H1 (cell line): ENCODE data around the gene SLIT2. TPM values are rescaled to one million over a fixed set of nuclear protein-coding genes. Genes with fewer than 3 reads are reported as not detected.

Source experiments
- CTCF ChIA-PET: fragments of 300-600 bp; sonication (Branson Sonifier 250); formaldehyde crosslinking; loops from one replicate; lab custom pipeline; 2021; ENCODE audit not compliant: partially characterized antibody; lab: Charles Lee
- POLR2A ChIA-PET: fragments of 300-600 bp; sonication (Branson Sonifier 250); formaldehyde crosslinking; loops from one replicate; lab custom pipeline; 2021; ENCODE audit warnings: inconsistent platforms; ENCODE audit not compliant: partially characterized antibody; lab: Charles Lee
- DNase-seq, 2 experiments: peaks; one replicate each; pipeline versions ENCODE4 v3.0.0 to v3.0.0-alpha.2; 2010 to 2022; ENCODE audit warnings: low spot score in 2 of 2, low read depth in 1 of 2, mixed read lengths in 1 of 2
- FAIRE-seq: peaks from 2 replicates; lab custom pipeline; 2011; peaks lifted over from hg19 to GRCh38; lab: Jason Lieb, UNC
- H2AFZ ChIP-seq: 2 replicates; pipeline ENCODE4 v1.8.1; 2012; ENCODE audit warnings: low read length, inconsistent platforms
- H2AK5ac ChIP-seq: 2 replicates; pipeline ENCODE4 v1.6.1; 2013; ENCODE audit warnings: low read depth, low read length
- H2BK120ac ChIP-seq: replicated peaks from 2 replicates; pipeline ENCODE3; 2013; ENCODE audit warnings: low read depth, low read length, inconsistent platforms
- H2BK12ac ChIP-seq: 2 replicates; pipeline ENCODE4 v1.6.1; 2013; ENCODE audit warnings: low read depth, low read length
- H2BK15ac ChIP-seq: 2 replicates; pipeline ENCODE4 v1.6.1; 2013; ENCODE audit warnings: low read length
- H2BK20ac ChIP-seq: 2 replicates; pipeline ENCODE4 v1.6.1; 2013; ENCODE audit warnings: low read length
- H2BK5ac ChIP-seq: 2 replicates; pipeline ENCODE4 v1.6.1; 2013; ENCODE audit warnings: low read depth, low read length
- H3K14ac ChIP-seq: 2 replicates; pipeline ENCODE4 v1.6.1; 2013; ENCODE audit warnings: inconsistent platforms; ENCODE audit not compliant: insufficient read length
- H3K18ac ChIP-seq: 2 replicates; pipeline ENCODE4 v1.6.1; 2013; ENCODE audit warnings: low read length; ENCODE audit errors: extremely low read depth
- H3K23ac ChIP-seq: 2 replicates; pipeline ENCODE4 v1.6.1; 2013; ENCODE audit warnings: inconsistent platforms; ENCODE audit not compliant: insufficient read length
- H3K23me2 ChIP-seq: 2 replicates; pipeline ENCODE4 v1.6.1; 2013; ENCODE audit warnings: low read depth, low read length
- H3K27ac ChIP-seq: 2 replicates; pipeline ENCODE4 v1.6.1; 2011; ENCODE audit warnings: low read depth, low read length, inconsistent platforms
- H3K27me3 ChIP-seq, 4 experiments: replicated peaks in 1 of 4; 1 replicate in 1 of 4; 2 replicates in 3 of 4; pipeline versions ENCODE4 v1.6.1 to v1.8.1; 2011 to 2013; ENCODE audit warnings: low read length in 3 of 4, mild to moderate bottlenecking in 3 of 4, inconsistent platforms in 2 of 4, mixed read lengths in 2 of 4, moderate library complexity in 1 of 4; ENCODE audit not compliant: control insufficient read depth in 3 of 4, insufficient read depth in 3 of 4; ENCODE audit errors: extremely low read depth in 1 of 4
- H3K36me3 ChIP-seq, 4 experiments: 2 replicates each; pipeline versions ENCODE4 v1.6.1 to v1.8.1; 2011 to 2013; ENCODE audit warnings: mild to moderate bottlenecking in 4 of 4, low read length in 3 of 4, moderate library complexity in 2 of 4, control low read depth in 1 of 4, inconsistent platforms in 1 of 4; ENCODE audit not compliant: insufficient read depth in 4 of 4, control insufficient read depth in 2 of 4
- H3K4ac ChIP-seq: replicated peaks from 2 replicates; pipeline ENCODE3; 2013; ENCODE audit warnings: low read length, low read depth, mixed read lengths, inconsistent platforms; ENCODE audit not compliant: insufficient read length
- H3K4me1 ChIP-seq, 4 experiments: replicated peaks in 1 of 4; 1 replicate in 1 of 4; 2 replicates in 3 of 4; pipeline versions ENCODE4 v1.6.1 to v1.8.1; 2011 to 2013; ENCODE audit warnings: low read length in 3 of 4, inconsistent platforms in 2 of 4, mixed read lengths in 1 of 4; ENCODE audit not compliant: insufficient read depth in 4 of 4, control insufficient read depth in 3 of 4
- H3K4me2 ChIP-seq, 2 experiments: 2 replicates each; pipeline versions ENCODE4 v1.6.1 to v1.8.1; 2011 to 2013; ENCODE audit warnings: low read depth in 2 of 2, low read length in 2 of 2, control low read depth in 1 of 2, inconsistent platforms in 1 of 2, mild to moderate bottlenecking in 1 of 2; ENCODE audit not compliant: insufficient read depth in 1 of 2
- H3K4me3 ChIP-seq, 4 experiments: fragments of 200-600, 300-600 bp in 1 of 4; sonication (generic), shearing (Covaris generic), sonication (Bioruptor Twin) in 1 of 4; 2 replicates each; pipeline versions ENCODE4 v1.5.1 to v1.8.1; 2011 to 2016; ENCODE audit warnings: low read length in 4 of 4, low read depth in 3 of 4, control low read depth in 2 of 4, inconsistent platforms in 2 of 4, mild to moderate bottlenecking in 2 of 4, mixed read lengths in 1 of 4, moderate library complexity in 1 of 4; ENCODE audit not compliant: insufficient read depth in 2 of 4; ENCODE audit errors: extremely low read depth in 1 of 4
- H3K56ac ChIP-seq: replicated peaks from 2 replicates; pipeline ENCODE3; 2013; ENCODE audit warnings: low read depth, mild to moderate bottlenecking, mixed read lengths, low read length, inconsistent platforms; ENCODE audit not compliant: insufficient read length
- H3K79me1 ChIP-seq: 2 replicates; pipeline ENCODE4 v1.6.1; 2013; ENCODE audit warnings: low read depth, low read length, control low read depth
- H3K79me2 ChIP-seq, 2 experiments: 2 replicates each; pipeline versions ENCODE4 v1.6.1 to v1.8.1; 2012 to 2013; ENCODE audit warnings: low read length in 2 of 2, mild to moderate bottlenecking in 2 of 2, inconsistent platforms in 1 of 2; ENCODE audit not compliant: insufficient read depth in 2 of 2, control insufficient read depth in 1 of 2
- H3K9ac ChIP-seq, 4 experiments: replicated peaks in 1 of 4; 1 replicate in 1 of 4; 2 replicates in 3 of 4; pipeline versions ENCODE4 v1.6.1 to v1.8.1; 2011 to 2013; ENCODE audit warnings: low read depth in 3 of 4, low read length in 3 of 4, control low read depth in 2 of 4, mild to moderate bottlenecking in 2 of 4, moderate library complexity in 2 of 4, inconsistent platforms in 1 of 4; ENCODE audit errors: extremely low read depth in 1 of 4
- H3K9me3 ChIP-seq, 2 experiments: 2 replicates each; pipeline versions ENCODE4 v1.6.1 to v1.8.1; 2012 to 2013; ENCODE audit warnings: mild to moderate bottlenecking in 2 of 2, moderate library complexity in 2 of 2, control low read depth in 1 of 2, inconsistent platforms in 1 of 2, low read depth in 1 of 2, low read length in 1 of 2, mixed read lengths in 1 of 2; ENCODE audit not compliant: insufficient read depth in 2 of 2
- H4K20me1 ChIP-seq, 2 experiments: replicated peaks in 1 of 2; 2 replicates each; pipeline versions ENCODE3 to v1.8.1; 2011 to 2013; ENCODE audit warnings: inconsistent platforms in 2 of 2, low read length in 2 of 2, mild to moderate bottlenecking in 1 of 2; ENCODE audit not compliant: insufficient read depth in 2 of 2, control insufficient read depth in 1 of 2
- H4K5ac ChIP-seq: 2 replicates; pipeline ENCODE4 v1.6.1; 2013; ENCODE audit warnings: low read length, low read depth, mixed read lengths, inconsistent platforms; ENCODE audit not compliant: insufficient read length
- H4K8ac ChIP-seq: 2 replicates; pipeline ENCODE4 v1.8.0; 2013; ENCODE audit warnings: mild to moderate bottlenecking, moderate library complexity, low read length, inconsistent platforms; ENCODE audit not compliant: insufficient read depth; ENCODE audit errors: extremely low read depth
- H4K91ac ChIP-seq: replicated peaks from 2 replicates; pipeline ENCODE3; 2013; ENCODE audit warnings: low read length, mixed read lengths, inconsistent platforms; ENCODE audit not compliant: insufficient read length
- CBX8 ChIP-seq: fragments of 300-800, 300-1000 bp; sonication (generic); IDR thresholded peaks from 2 replicates; pipeline ENCODE4 v1.7.1; 2016; ENCODE audit warnings: low read depth, low read length, borderline replicate concordance
- CTBP2 ChIP-seq: IDR thresholded peaks from 2 replicates; pipeline ENCODE4 v1.7.0; 2011; ENCODE audit warnings: borderline replicate concordance, mild to moderate bottlenecking, moderate library complexity, mixed read lengths, low read length; ENCODE audit not compliant: insufficient read depth, insufficient read length
- CTCF ChIP-seq, 3 experiments: IDR thresholded peaks; 1 replicate in 2 of 3; 2 replicates in 1 of 3; pipeline versions ENCODE4 v1.5.1 to v1.6.1; 2011; ENCODE audit warnings: low read length in 3 of 3, mild to moderate bottlenecking in 3 of 3, inconsistent platforms in 2 of 3, low read depth in 1 of 3, moderate library complexity in 1 of 3; ENCODE audit not compliant: insufficient read depth in 1 of 3; ENCODE audit errors: control extremely low read depth in 1 of 3
- GABPA ChIP-seq: IDR thresholded peaks from 2 replicates; pipeline ENCODE4 v1.6.1; 2011; ENCODE audit warnings: mild to moderate bottlenecking, low read length, moderate library complexity, borderline replicate concordance; ENCODE audit not compliant: insufficient read depth
- HDAC2 ChIP-seq, 2 experiments: fragments of 300-600 bp in 1 of 2; sonication (generic) in 1 of 2; IDR thresholded peaks; 2 replicates each; pipeline ENCODE4 v1.6.1; 2011 to 2012; ENCODE audit warnings: low read depth in 2 of 2, low read length in 2 of 2, mild to moderate bottlenecking in 2 of 2, moderate library complexity in 2 of 2, borderline replicate concordance in 1 of 2, inconsistent platforms in 1 of 2
- KDM1A ChIP-seq: fragments of 200-600, 300-600 bp; sonication (generic); IDR thresholded peaks from 2 replicates; pipeline ENCODE4 v1.7.1; 2016; ENCODE audit warnings: mild to moderate bottlenecking, low read length, borderline replicate concordance
- NRF1 ChIP-seq: IDR thresholded peaks from 2 replicates; pipeline ENCODE4 v1.6.1; 2011; ENCODE audit warnings: mild to moderate bottlenecking, low read depth, low read length, improper control_type of control experiment
- RFX5 ChIP-seq: IDR thresholded peaks from 2 replicates; pipeline ENCODE4 v1.6.1; 2011; ENCODE audit warnings: low read depth, low read length, improper control_type of control experiment, borderline replicate concordance
- TAF7 ChIP-seq: optimal IDR thresholded peaks from 2 replicates; pipeline ENCODE3; 2011; ENCODE audit warnings: low read depth, mild to moderate bottlenecking, inconsistent platforms, low read length, moderate library complexity, borderline replicate concordance
- TCF12 ChIP-seq: IDR thresholded peaks from 2 replicates; pipeline ENCODE4 v1.6.1; 2011; ENCODE audit warnings: low read depth, mild to moderate bottlenecking, low read length
- polyA plus RNA-seq, 7 experiments: library from polyadenylated mRNA; depleted of rRNA in 3 of 7; stranded (reverse) in 5 of 7; unstranded in 2 of 7; fragments of >200 nt in 5 of 7; fragments of 200-250 nt in 2 of 7; gene quantifications; 1 replicate in 5 of 7; 2 replicates in 1 of 7; 4 replicates in 1 of 7; pipeline versions ENCODE4 v1.2.1 to v1.2.3, GENCODE V29; 2011 to 2013; ENCODE audit warnings: missing spikeins in 2 of 7, mixed read lengths in 2 of 7
- total RNA-seq: library from RNA; stranded (reverse); fragmentation: NEBNext Ultra II Directional; extraction: Animal tissue kit (Norgen Biotek cat#: 25700); gene quantifications from 2 replicates; pipeline ENCODE4 v1.2.1, GENCODE V29; 2021

SLIT2 gene
- total and polyA plus RNA-seq, 2 of the 8 experiments (the other 6 are each of a cell fraction or from before 2014, with no cell fraction given): 2.0 to 13.7 TPM

- Histone ChIP-seq H2BK5ac (no peak overlapping the region), H4K8ac (no peak overlapping the region), H2BK12ac (no peak overlapping the region), H3K23me2 (no peaks in the 10 kb centered on the region), H3K36me3 (no peaks in the 10 kb centered on the region), H3K79me1 (no peaks in the 10 kb centered on the region), H3K18ac (no peak overlapping the region), H3K79me2 (no peaks in the 10 kb centered on the region), H2BK120ac (no peak overlapping the region), H3K23ac (no peak overlapping the region), H3K27ac (no peak overlapping the region), H3K4me2 (no peak overlapping the region), H2BK20ac (no peak overlapping the region), H3K4me1 (0 out of 7 replicates have a peak, but pooled peaks cover 0 to 2% (median 0%) of the 10 kb centered on the region in 4 experiments), H3K4me3 (no peak overlapping the region), H3K9me3 (no peaks in the 10 kb centered on the region), H2AFZ (no peak overlapping the region), H4K5ac (no peak overlapping the region), H3K9ac (no peak overlapping the region), H2BK15ac (no peak overlapping the region), H3K27me3 (no peaks in the 10 kb centered on the region), H3K4ac (no peak overlapping the region), H3K14ac (no peak overlapping the region), H3K56ac (no peak overlapping the region), H4K91ac (no peak overlapping the region), H2AK5ac (no peak overlapping the region), H4K20me1 (no peaks in the 10 kb centered on the region)
- CTCF ChIA-PET: interaction anchor here (0.6 to 1.2 kb wide), 7 partner anchors 9 to 1157 kb away, joined by 3 to 4 read pairs (median 3); no protein-coding TSS in a partner anchor
- DNase-seq (no peak), FAIRE-seq (no peak)
- POLR2A ChIA-PET: no interaction called here
- no peak for TF ChIP-seq KDM1A
- no peak for TF ChIP-seq CTBP2
- no peak for TF ChIP-seq TCF12
- TF ChIP-seq CBX8: no peak
- TF ChIP-seq RFX5: no peak
- TF ChIP-seq NRF1: no peak
- TF ChIP-seq GABPA: no peak
- TF ChIP-seq TAF7: no peak
- no peak for TF ChIP-seq HDAC2 (IDR thresholded peaks at IDR 0.05; ENCODE audit: borderline replicate concordance in 1 of 2, low read depth in 2 of 2, low read length in 2 of 2)
- TF ChIP-seq CTCF (IDR thresholded peaks at IDR 0.05; ENCODE audit: control extremely low read depth in 1 of 3, insufficient read depth in 1 of 3, low read depth in 1 of 3, low read length in 3 of 3): no peak
Measured at GRCh38 chr4:20298986-20299385, 47.3 kb downstream of the SLIT2 start.
